HCT116 (cell line): ENCODE data around the gene KLK5.

Experiments used
- EGR1 ChIP-seq: IDR thresholded peaks from 2 replicates; pipeline ENCODE4 v1.6.1; 2012; ENCODE audit warnings: low read depth
- EZH2 ChIP-seq: fragments of 200-600 bp; sonication (generic); IDR thresholded peaks from 2 replicates; pipeline ENCODE4 v1.6.1; 2017; ENCODE audit warnings: antibody characterized with exemption, mixed run types
- POLR2A ChIP-seq: IDR thresholded peaks from 2 replicates; pipeline ENCODE4 v1.7.0; 2011; ENCODE audit warnings: borderline replicate concordance; ENCODE audit not compliant: insufficient read depth, insufficient read length; ENCODE audit errors: extremely low read depth
- SIN3A ChIP-seq: IDR thresholded peaks from 2 replicates; pipeline ENCODE4 v1.6.1; 2012; ENCODE audit warnings: low read depth
- ZFX ChIP-seq: fragments of 450-650 bp; IDR thresholded peaks from 2 replicates; pipeline ENCODE4 v1.6.1; 2017
- ZNF274 ChIP-seq: fragments of 200-500 bp; sonication (Bioruptor generic); IDR thresholded peaks from 2 replicates; pipeline ENCODE4 v1.6.1; 2014; ENCODE audit warnings: mild to moderate bottlenecking, low read depth, low read length, inconsistent platforms
- TF ChIP-seq, protein P1 (sequence below), 3 experiments: fragments of 200-600 bp in 1 of 3; sonication (generic) in 1 of 3; IDR thresholded peaks in 2 of 3; conservative IDR thresholded peaks in 1 of 3; 2 replicates each; pipeline ENCODE4 v1.5.1; 2012 to 2017; ENCODE audit warnings: low read depth in 2 of 3, low read length in 2 of 3, antibody characterized with exemption in 1 of 3, borderline replicate concordance in 1 of 3, control low read depth in 1 of 3, mild to moderate bottlenecking in 1 of 3, mixed read lengths in 1 of 3, mixed run types in 1 of 3, moderate library complexity in 1 of 3; ENCODE audit not compliant: insufficient read depth in 1 of 3
- TF ChIP-seq, protein P2 (sequence below): IDR thresholded peaks from 2 replicates; pipeline ENCODE4 v1.6.1; 2012

DNA sequence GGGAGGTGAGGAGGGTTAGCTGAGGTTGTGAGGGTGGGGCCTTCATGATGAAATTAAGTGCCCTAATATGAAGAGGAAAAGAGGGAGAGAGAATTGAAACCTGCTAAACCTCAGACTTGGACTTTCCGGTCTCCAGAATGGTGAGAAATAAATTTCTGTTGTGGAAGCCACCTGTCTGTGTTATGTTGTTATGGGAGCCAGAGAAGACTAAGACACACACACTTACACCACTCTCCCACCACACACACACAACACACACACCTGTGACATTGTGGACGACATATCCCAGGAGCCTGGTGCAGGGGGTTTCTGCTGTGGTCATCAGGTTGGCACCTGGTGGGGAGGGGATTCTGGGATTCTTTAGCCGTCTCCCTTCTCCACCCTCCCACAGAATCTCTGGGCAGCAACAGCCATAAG, 55.6 kb downstream of the KLK5 start:
- no peak for TF ChIP-seq POLR2A
- TF ChIP-seq EZH2 = no peak
- TF ChIP-seq, protein P1, sequence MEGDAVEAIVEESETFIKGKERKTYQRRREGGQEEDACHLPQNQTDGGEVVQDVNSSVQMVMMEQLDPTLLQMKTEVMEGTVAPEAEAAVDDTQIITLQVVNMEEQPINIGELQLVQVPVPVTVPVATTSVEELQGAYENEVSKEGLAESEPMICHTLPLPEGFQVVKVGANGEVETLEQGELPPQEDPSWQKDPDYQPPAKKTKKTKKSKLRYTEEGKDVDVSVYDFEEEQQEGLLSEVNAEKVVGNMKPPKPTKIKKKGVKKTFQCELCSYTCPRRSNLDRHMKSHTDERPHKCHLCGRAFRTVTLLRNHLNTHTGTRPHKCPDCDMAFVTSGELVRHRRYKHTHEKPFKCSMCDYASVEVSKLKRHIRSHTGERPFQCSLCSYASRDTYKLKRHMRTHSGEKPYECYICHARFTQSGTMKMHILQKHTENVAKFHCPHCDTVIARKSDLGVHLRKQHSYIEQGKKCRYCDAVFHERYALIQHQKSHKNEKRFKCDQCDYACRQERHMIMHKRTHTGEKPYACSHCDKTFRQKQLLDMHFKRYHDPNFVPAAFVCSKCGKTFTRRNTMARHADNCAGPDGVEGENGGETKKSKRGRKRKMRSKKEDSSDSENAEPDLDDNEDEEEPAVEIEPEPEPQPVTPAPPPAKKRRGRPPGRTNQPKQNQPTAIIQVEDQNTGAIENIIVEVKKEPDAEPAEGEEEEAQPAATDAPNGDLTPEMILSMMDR (IDR thresholded peaks at IDR 0.05 in 2 of 3, conservative IDR thresholded peaks at IDR 0.05 in 1 of 3; ENCODE audit: borderline replicate concordance in 1 of 3, insufficient read depth in 1 of 3, low read depth in 2 of 3, low read length in 2 of 3) = no peak
- no peak for TF ChIP-seq ZFX
- TF ChIP-seq ZNF274 = no peak
- no peak for TF ChIP-seq SIN3A
- TF ChIP-seq, protein P2, sequence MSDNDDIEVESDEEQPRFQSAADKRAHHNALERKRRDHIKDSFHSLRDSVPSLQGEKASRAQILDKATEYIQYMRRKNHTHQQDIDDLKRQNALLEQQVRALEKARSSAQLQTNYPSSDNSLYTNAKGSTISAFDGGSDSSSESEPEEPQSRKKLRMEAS = no peak
- no peak for TF ChIP-seq EGR1
